ENCODE measurements around the gene DHX58. TPM values are rescaled to one million over a fixed set of nuclear protein-coding genes. Genes with fewer than 3 reads are reported as not detected.

DHX58 gene
- total RNA-seq (2021; ENCODE audit: unreplicated experiment): 9.7 TPM
- 8.5 TPM for polyA plus RNA-seq (2012; ENCODE audit: insufficient read length)
- percentile 48 among the genes with signal in this experiment for Bru-seq, nascent RNA
- percentile 51 among the genes with signal in this experiment for BruChase-seq, experiment 1, labeled RNA remaining after a 2-hour chase
- BruChase-seq, experiment 2, labeled RNA remaining after a 6-hour chase: percentile 46 among the genes with signal in this experiment
- long read RNA-seq, partial matches to known transcripts: 5 of 16 reads
- long read RNA-seq, other reads (novel, unspliced or antisense): 8 of 16 reads

- ChIA-PET CTCF (interaction anchor here (0.6 to 0.7 kb wide), 2 partner anchors 46 to 87 kb away, joined by 4 to 5 read pairs; no protein-coding TSS in a partner anchor), POLR2A (no interaction called here)
- ATAC-seq (peak; percentile 87), DNase-seq (ENCODE audit: low read depth, low spot score) (no peak)
- Histone ChIP-seq H3K4me1 (ENCODE audit: control insufficient read depth, insufficient read depth, low read length) (peaks cover 9% of the 10 kb centered on the region), H3K27me3 (ENCODE audit: control insufficient read depth, insufficient read depth, low read length) (no peaks in the 10 kb centered on the region), H3K36me3 (ENCODE audit: control insufficient read depth, insufficient read depth, low read length) (no peaks in the 10 kb centered on the region), H3K27ac (ENCODE audit: low read length) (peak within 1 kb of the TSS; percentile 86), H3K9me3 (ENCODE audit: control insufficient read depth, insufficient read depth, low read depth, low read length) (no peaks in the 10 kb centered on the region), H3K4me3 (ENCODE audit: low read depth in 2 of 2, low read length in 2 of 2) (peak within 1 kb of the TSS; percentile 31 to 49)
- BruUV-seq (replicated peaks): no TSS peak
- TF ChIP-seq POLR2AphosphoS5 (IDR thresholded peaks at IDR 0.05; ENCODE audit: low read depth, low read length) (peak; percentile 41; the same call in 1 of the 2 replicates), SIN3A (IDR thresholded peaks at IDR 0.05; ENCODE audit: borderline replicate concordance, insufficient read depth, low read depth, low read length) (no peak)
- intact Hi-C loops (cut with micrococcal nuclease; ENCODE audit: unreplicated experiment): loop anchor here (5.0 kb wide), 1 partner anchor 150 kb away; no protein-coding TSS in a partner anchor
- in situ Hi-C loops (cut with HindIII; ENCODE audit: low pct_unique_long_range_greater_than_20kb, low sequenced_read_pairs): no loop called here
Observed at GRCh38 chr17:42112552-42113176, at the start of gene DHX58. TSS of gene DHX58 (minus strand) at chr17:42112714. CDS start at chr17:42111892, 822 bp downstream.

- Histone ChIP-seq H3K4me1 (ENCODE audit: control insufficient read depth, insufficient read depth, low read length) (no peaks in the 10 kb centered on the region), H3K4me3 (ENCODE audit: low read depth in 2 of 2, low read length in 2 of 2) (no peak overlapping the region), H3K36me3 (ENCODE audit: control insufficient read depth, insufficient read depth, low read length) (no peaks in the 10 kb centered on the region), H3K27me3 (ENCODE audit: control insufficient read depth, insufficient read depth, low read length) (no peaks in the 10 kb centered on the region), H3K9me3 (ENCODE audit: control insufficient read depth, insufficient read depth, low read depth, low read length) (no peaks in the 10 kb centered on the region), H3K27ac (ENCODE audit: low read length) (no peak overlapping the region)
- TF ChIP-seq TCF7L2 (IDR thresholded peaks at IDR 0.05; ENCODE audit: low read depth, low read length): no peak
- TF ChIP-seq REST (IDR thresholded peaks at IDR 0.05; ENCODE audit: insufficient read depth in 1 of 2, low read depth in 2 of 2, low read length in 1 of 2): no peak
- TF ChIP-seq POLR2AphosphoS5 (IDR thresholded peaks at IDR 0.05; ENCODE audit: low read depth, low read length): no peak
- in situ Hi-C loops (cut with HindIII; ENCODE audit: low pct_unique_long_range_greater_than_20kb, low sequenced_read_pairs) (no loop called here), intact Hi-C loops (cut with micrococcal nuclease; ENCODE audit: unreplicated experiment) (no loop called here)
- ATAC-seq: no peak
- ChIA-PET POLR2A (no interaction called here), CTCF (no interaction called here)
- no peak for DNase-seq (ENCODE audit: low read depth, low spot score)
- no TSS peak for BruUV-seq (replicated peaks)
Observed at GRCh38 chr17:42160531-42160910, 48.0 kb upstream of the DHX58 start.

- TF ChIP-seq TCF7L2 (IDR thresholded peaks at IDR 0.05; ENCODE audit: low read depth, low read length): no peak
- TF ChIP-seq POLR2AphosphoS5 (IDR thresholded peaks at IDR 0.05; ENCODE audit: low read depth, low read length): no peak
- no peak for TF ChIP-seq SIN3A (IDR thresholded peaks at IDR 0.05; ENCODE audit: borderline replicate concordance, insufficient read depth, low read depth, low read length)
- TF ChIP-seq REST (IDR thresholded peaks at IDR 0.05; ENCODE audit: insufficient read depth in 1 of 2, low read depth in 2 of 2, low read length in 1 of 2): no peak
- TF ChIP-seq CTCF (IDR thresholded peaks at IDR 0.05): no peak
- Histone ChIP-seq H3K4me1 (ENCODE audit: control insufficient read depth, insufficient read depth, low read length) (no peaks in the 10 kb centered on the region), H3K27ac (ENCODE audit: low read length) (no peak overlapping the region), H3K36me3 (ENCODE audit: control insufficient read depth, insufficient read depth, low read length) (no peaks in the 10 kb centered on the region), H3K4me3 (ENCODE audit: low read depth in 2 of 2, low read length in 2 of 2) (no peak overlapping the region), H3K27me3 (ENCODE audit: control insufficient read depth, insufficient read depth, low read length) (no peaks in the 10 kb centered on the region), H3K9me3 (ENCODE audit: control insufficient read depth, insufficient read depth, low read depth, low read length) (no peaks in the 10 kb centered on the region)
- CTCF ChIA-PET: no interaction called here
- intact Hi-C loops (cut with micrococcal nuclease; ENCODE audit: unreplicated experiment) (no loop called here), in situ Hi-C loops (cut with HindIII; ENCODE audit: low pct_unique_long_range_greater_than_20kb, low sequenced_read_pairs) (no loop called here)
- POLR2A ChIA-PET: no interaction called here
- ATAC-seq (no peak), DNase-seq (ENCODE audit: low read depth, low spot score) (no peak)
- BruUV-seq (replicated peaks): no TSS peak
Observed at GRCh38 chr17:42159796-42160530, 47.4 kb upstream of the DHX58 start.
